Measurements from ENCODE around the gene DMTF1. TPM values are rescaled to one million over a fixed set of nuclear protein-coding genes. Genes with fewer than 3 reads are reported as not detected.

Gene DMTF1, protein sequence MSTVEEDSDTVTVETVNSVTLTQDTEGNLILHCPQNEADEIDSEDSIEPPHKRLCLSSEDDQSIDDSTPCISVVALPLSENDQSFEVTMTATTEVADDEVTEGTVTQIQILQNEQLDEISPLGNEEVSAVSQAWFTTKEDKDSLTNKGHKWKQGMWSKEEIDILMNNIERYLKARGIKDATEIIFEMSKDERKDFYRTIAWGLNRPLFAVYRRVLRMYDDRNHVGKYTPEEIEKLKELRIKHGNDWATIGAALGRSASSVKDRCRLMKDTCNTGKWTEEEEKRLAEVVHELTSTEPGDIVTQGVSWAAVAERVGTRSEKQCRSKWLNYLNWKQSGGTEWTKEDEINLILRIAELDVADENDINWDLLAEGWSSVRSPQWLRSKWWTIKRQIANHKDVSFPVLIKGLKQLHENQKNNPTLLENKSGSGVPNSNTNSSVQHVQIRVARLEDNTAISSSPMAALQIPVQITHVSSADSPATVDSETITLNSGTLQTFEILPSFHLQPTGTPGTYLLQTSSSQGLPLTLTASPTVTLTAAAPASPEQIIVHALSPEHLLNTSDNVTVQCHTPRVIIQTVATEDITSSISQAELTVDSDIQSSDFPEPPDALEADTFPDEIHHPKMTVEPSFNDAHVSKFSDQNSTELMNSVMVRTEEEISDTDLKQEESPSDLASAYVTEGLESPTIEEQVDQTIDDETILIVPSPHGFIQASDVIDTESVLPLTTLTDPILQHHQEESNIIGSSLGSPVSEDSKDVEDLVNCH
- total RNA-seq (2021; fragmentation: NEBNext Ultra II Directional; extraction: Animal tissue kit (Norgen Biotek cat#: 25700)), result 76.9 and 86.0 TPM in 2 replicates
- polyA plus RNA-seq (2011; rRNA removed), result 70.7 and 115 TPM in 2 replicates
- polyA plus RNA-seq (2011; cell fraction: cytosol; rRNA removed), result 99.6 TPM
- 185 TPM for polyA plus RNA-seq (2011; cell fraction: nucleus; rRNA removed)
- 65.1 to 94.7 TPM (median 73.4 TPM) in 4 replicates for polyA plus RNA-seq (2012, experiment 1 of 2)
- 2.3 TPM for polyA plus RNA-seq (2012, experiment 2 of 2)
- polyA plus RNA-seq (2013, experiment 1 of 2), result 91.8 TPM
- 76.8 TPM for polyA plus RNA-seq (2013, experiment 2 of 2)
- 181 and 185 TPM in 2 replicates for polyA minus RNA-seq (2011; rRNA and poly(A)+ RNA removed)
- polyA minus RNA-seq (2011; cell fraction: cytosol; rRNA and poly(A)+ RNA removed), result 67.2 TPM
- 523 TPM for polyA minus RNA-seq (2011; cell fraction: nucleus; rRNA and poly(A)+ RNA removed)
- long read RNA-seq, experiment 1, transcript DMTF1-229 (1 exons, 2,370 nt), result major isoform, 6 of 22 reads
- long read RNA-seq, experiment 1, partial matches to known transcripts, result 11 of 22 reads
- long read RNA-seq, experiment 1, other reads (novel, unspliced or antisense), result 4 of 22 reads
- long read RNA-seq, experiment 2, transcript DMTF1-229 (1 exons, 2,370 nt), result major isoform, 7 of 11 reads
- long read RNA-seq, experiment 2, partial matches to known transcripts, result 3 of 11 reads
- long read RNA-seq, experiment 2, other reads (novel, unspliced or antisense), result 0 of 11 reads

DNA sequence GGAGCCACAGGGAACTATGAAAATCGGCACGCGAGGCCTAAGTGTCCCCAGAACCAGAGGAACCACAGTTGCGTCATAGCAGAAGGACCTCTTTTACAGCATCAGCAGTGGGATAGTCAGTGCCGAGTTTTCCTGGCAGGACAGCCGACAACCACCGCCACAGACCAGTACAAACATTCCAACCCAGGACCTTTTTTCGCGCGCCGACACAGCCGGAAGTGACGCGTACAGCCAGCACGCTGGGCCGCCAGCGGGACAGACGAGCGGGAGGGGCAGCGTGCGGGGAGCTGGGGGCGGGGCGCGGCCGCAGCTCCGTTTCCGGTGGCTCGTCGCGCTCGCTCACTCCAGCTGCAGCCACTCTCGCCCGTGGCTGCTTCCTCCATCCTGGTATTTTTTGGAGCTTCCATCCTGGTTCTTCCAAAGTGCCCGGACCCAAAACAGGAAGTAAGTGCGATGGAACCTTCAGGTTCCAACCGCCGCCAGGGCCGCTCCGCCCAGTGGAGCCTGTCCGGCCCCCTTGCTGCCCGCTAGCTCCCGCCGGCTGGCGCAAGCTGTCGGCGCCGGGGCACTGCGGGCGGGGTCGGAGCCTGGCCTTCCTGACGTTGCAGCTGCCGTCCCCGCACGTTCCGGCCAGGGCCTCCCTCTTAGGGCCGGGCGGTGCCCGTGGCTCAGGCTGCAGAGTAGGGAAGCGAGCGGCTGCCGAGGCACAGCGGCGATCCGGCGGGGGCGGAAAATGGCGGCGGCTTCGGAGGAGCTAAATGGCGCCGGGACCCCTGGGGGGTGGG lies at the start of gene DMTF1:
TSS of gene DMTF1 (plus strand) at position 342 of the 785 bp plus-strand sequence. CDS start 12,489 bp downstream, outside the sequence.
- peak within 1 kb of the TSS; percentile 95 for H3K18ac ChIP-seq (ENCODE audit: extremely low read depth, low read length)
- FAIRE-seq, result no peak
- TF ChIP-seq, protein P1, sequence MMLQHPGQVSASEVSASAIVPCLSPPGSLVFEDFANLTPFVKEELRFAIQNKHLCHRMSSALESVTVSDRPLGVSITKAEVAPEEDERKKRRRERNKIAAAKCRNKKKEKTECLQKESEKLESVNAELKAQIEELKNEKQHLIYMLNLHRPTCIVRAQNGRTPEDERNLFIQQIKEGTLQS (IDR thresholded peaks at IDR 0.05; ENCODE audit: insufficient read depth, low read depth, low read length), result no peak
- TF ChIP-seq EGR1 (IDR thresholded peaks at IDR 0.05; ENCODE audit: borderline replicate concordance, low read depth, low read length), result peak; percentile 26; the same call in 1 of the 2 replicates
- no peak for TF ChIP-seq CBX8 (IDR thresholded peaks at IDR 0.05; ENCODE audit: borderline replicate concordance, low read depth, low read length)

More for the DNA sequence above, at the start of gene DMTF1:
- Histone ChIP-seq H3K23ac (ENCODE audit: insufficient read length) (no peak within 1 kb of the TSS), H4K91ac (replicated peaks; ENCODE audit: insufficient read length, low read length) (peak within 1 kb of the TSS; percentile 96), H3K27ac (ENCODE audit: low read depth, low read length) (peak within 1 kb of the TSS; percentile 99), H2BK5ac (ENCODE audit: low read depth, low read length) (peak within 1 kb of the TSS; percentile 99), H2BK12ac (ENCODE audit: low read depth, low read length) (peak within 1 kb of the TSS; percentile 54; the same call in 1 of the 2 replicates), H2AFZ (ENCODE audit: low read length) (peak within 1 kb of the TSS; percentile 86), H3K4ac (replicated peaks; ENCODE audit: insufficient read length, low read depth, low read length) (peak within 1 kb of the TSS; percentile 8), H2BK15ac (ENCODE audit: low read length) (no peak within 1 kb of the TSS), H2BK120ac (replicated peaks; ENCODE audit: low read depth, low read length) (no peak within 1 kb of the TSS), H3K14ac (ENCODE audit: insufficient read length) (no peak within 1 kb of the TSS), H2AK5ac (ENCODE audit: low read depth, low read length) (no peak within 1 kb of the TSS; the same call in 1 of the 2 replicates), H3K9ac (replicated peaks in 1 of 4; ENCODE audit: extremely low read depth in 1 of 4, low read depth in 3 of 4, low read length in 3 of 4) (peak within 1 kb of the TSS; percentile 95 to 100 (median 99)), H3K23me2 (ENCODE audit: low read depth, low read length) (peaks cover 2% of the 10 kb centered on the region; the same call in 1 of the 2 replicates), H3K9me3 (ENCODE audit: insufficient read depth in 2 of 2, low read depth in 1 of 2, low read length in 1 of 2) (no peaks in the 10 kb centered on the region), H3K36me3 (ENCODE audit: control insufficient read depth in 2 of 4, insufficient read depth in 4 of 4, low read length in 3 of 4) (peaks cover 0 to 19% (median 0%) of the 10 kb centered on the region in 4 experiments; a peak in 1 of 8 replicates), H3K27me3 (replicated peaks in 1 of 4; ENCODE audit: control insufficient read depth in 3 of 4, extremely low read depth in 1 of 4, insufficient read depth in 3 of 4, low read length in 3 of 4) (no peaks in the 10 kb centered on the region), H3K4me2 (ENCODE audit: insufficient read depth in 1 of 2, low read depth in 2 of 2, low read length in 2 of 2) (peak within 1 kb of the TSS; percentile 78 to 84), H3K4me3 (ENCODE audit: extremely low read depth in 1 of 4, insufficient read depth in 2 of 4, low read depth in 3 of 4, low read length in 4 of 4) (peak within 1 kb of the TSS; percentile 72 to 99 (median 82)), H2BK20ac (ENCODE audit: low read length) (no peak within 1 kb of the TSS), H3K4me1 (replicated peaks in 1 of 4; ENCODE audit: control insufficient read depth in 3 of 4, insufficient read depth in 4 of 4, low read length in 3 of 4) (peaks cover 0 to 3% (median 0%) of the 10 kb centered on the region in 4 experiments; a peak in 2 of 7 replicates), H3K79me2 (ENCODE audit: control insufficient read depth in 1 of 2, insufficient read depth in 2 of 2, low read length in 2 of 2) (peaks cover 31 to 49% of the 10 kb centered on the region in 2 experiments; a peak in 3 of 4 replicates), H4K8ac (ENCODE audit: extremely low read depth, insufficient read depth, low read length) (peak within 1 kb of the TSS; percentile 100; the same call in 1 of the 2 replicates), H3K56ac (replicated peaks; ENCODE audit: insufficient read length, low read depth, low read length) (peak within 1 kb of the TSS; percentile 98), H3K79me1 (ENCODE audit: low read depth, low read length) (no peaks in the 10 kb centered on the region), H4K20me1 (replicated peaks in 1 of 2; ENCODE audit: control insufficient read depth in 1 of 2, insufficient read depth in 2 of 2, low read length in 2 of 2) (peaks cover 0 to 4% of the 10 kb centered on the region in 2 experiments), H4K5ac (ENCODE audit: insufficient read length, low read depth, low read length) (peak within 1 kb of the TSS; percentile 100)
- ChIA-PET CTCF (ENCODE audit: partially characterized antibody) (interaction anchor here (0.7 to 8.0 kb wide), 6 partner anchors 84 to 241 kb away, joined by 3 to 86 read pairs (median 4); partner anchors contain the start of gene ELAPOR2), POLR2A (ENCODE audit: partially characterized antibody) (interaction anchor here (0.6 to 4.3 kb wide), 45 partner anchors 10 to 515 kb away, joined by 3 to 40 read pairs (median 3); partner anchors contain the start of genes ELAPOR2 and TMEM243)
- 3% methylated on average over 53 of the region's 71 CpGs; no CpG with 5 or more reads in 1 of the 2 experiments for WGBS, 2 experiments (ENCODE audit: extremely low coverage in 1 of 2, insufficient coverage in 1 of 2, insufficient read length in 1 of 2, insufficient replicate concordance in 2 of 2, low coverage in 1 of 2, low lambda C conversion rate in 2 of 2, missing lambda C conversion rate in 1 of 2)
- peak; percentile 78 to 89 for DNase-seq (ENCODE audit: low read depth in 1 of 2, low spot score in 2 of 2)
